ENCODE data around the gene IVNS1ABP.

Gene IVNS1ABP

DNA sequence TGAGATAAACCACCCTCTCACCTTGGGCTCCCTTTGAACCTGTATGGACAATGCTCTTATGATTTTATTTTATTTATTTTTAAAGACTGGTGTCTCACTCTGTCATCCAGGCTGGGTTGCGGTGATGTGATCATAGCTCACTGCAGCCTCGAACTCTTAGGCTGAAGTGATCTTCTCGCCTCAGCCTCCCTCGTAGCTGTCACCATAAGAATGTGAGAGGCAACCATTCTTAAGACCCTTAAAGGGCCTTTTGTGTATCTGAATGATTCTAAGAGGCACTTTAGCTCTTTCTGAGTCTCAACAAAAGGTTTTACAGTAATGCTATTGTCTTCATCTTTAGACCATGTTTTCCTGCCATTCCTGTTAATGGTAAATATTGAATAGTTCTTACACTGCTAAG lies 67.0 kb downstream of the IVNS1ABP start:
- no peak for DNase-seq

DNA sequence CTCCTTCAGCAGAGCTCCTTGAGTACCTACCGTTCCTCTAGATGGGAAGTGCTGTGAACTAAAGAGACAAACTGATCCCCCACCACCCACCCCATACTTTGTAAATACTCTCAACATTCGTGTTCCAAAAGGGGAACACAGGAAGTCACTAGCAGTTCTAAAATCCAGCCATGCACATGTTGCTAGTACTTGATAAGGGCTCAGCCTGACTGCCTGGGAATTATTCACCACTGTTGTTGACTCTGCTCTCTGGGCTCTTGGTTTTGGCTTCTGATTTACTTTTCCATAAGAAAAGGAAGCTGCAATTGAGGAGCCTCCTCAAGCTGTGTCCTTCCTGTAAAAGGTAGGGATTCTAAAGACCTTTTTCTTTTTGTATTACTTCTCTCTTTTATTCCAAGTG lies 67.5 kb downstream of the IVNS1ABP start:
- no peak for DNase-seq
